Vagina (tissue), 2 donors: Measurements from ENCODE around the gene SCLT1. TPM values are rescaled to one million over a fixed set of nuclear protein-coding genes. Genes with fewer than 3 reads are reported as not detected.

Experiments used
- DNase-seq, 2 donors: peaks; one replicate each; pipeline ENCODE4 v3.0.0-alpha.2; 2017; ENCODE audit errors: extremely low spot score in 2 of 2
- H3K27ac ChIP-seq: fragments of 200-600 bp; sonication (generic); one replicate; pipeline ENCODE4 v1.5.1; 2019
- H3K27me3 ChIP-seq: fragments of 200-600 bp; sonication (generic); one replicate; pipeline ENCODE4 v1.5.1; 2019
- H3K36me3 ChIP-seq, 2 donors: fragments of 200-600 bp; sonication (generic); one replicate each; pipeline ENCODE4 v1.5.1; 2017 to 2019
- H3K4me1 ChIP-seq: fragments of 200-600 bp; sonication (generic); one replicate; pipeline ENCODE4 v1.5.1; 2019
- H3K4me3 ChIP-seq, 2 donors: fragments of 200-600 bp; sonication (generic); 1 replicate in 1 of 2; 2 replicates in 1 of 2; pipeline ENCODE4 v1.5.1; 2016 to 2019
- H3K9me3 ChIP-seq: fragments of 200-600 bp; sonication (generic); one replicate; pipeline ENCODE4 v1.5.1; 2019
- CTCF ChIP-seq, 3 experiments: fragments of 450-650 bp in 2 of 3; fragments of 200-600 bp in 1 of 3; sonication (generic) in 1 of 3; IDR thresholded peaks; one replicate each; pipeline ENCODE4 v1.5.1; 2017 to 2019; ENCODE audit warnings: antibody characterized with exemption in 3 of 3, mild to moderate bottlenecking in 2 of 3, moderate library complexity in 2 of 3
- POLR2A ChIP-seq, 2 donors: fragments of 450-650 bp; IDR thresholded peaks; one replicate each; pipeline ENCODE4 v1.6.1; 2017; ENCODE audit warnings: antibody characterized with exemption in 2 of 2, mild to moderate bottlenecking in 2 of 2, moderate library complexity in 2 of 2
- POLR2AphosphoS5 ChIP-seq, 2 donors: sonication (generic); formaldehyde crosslinking; IDR thresholded peaks; one replicate each; pipeline ENCODE4 v1.9.0; 2017; ENCODE audit warnings: antibody characterized with exemption in 2 of 2, mild to moderate bottlenecking in 2 of 2, low read depth in 1 of 2; ENCODE audit not compliant: insufficient read depth in 1 of 2
- intact Hi-C: fragments of 100-400 bp; cut with DNase I; formaldehyde crosslinking; loops from one replicate; pipeline ENCODE4 v1.15.1; 2023
- total RNA-seq: library from RNA; depleted of rRNA; stranded (reverse); fragments of >200 nt; gene quantifications from one replicate; pipeline ENCODE4 v1.2.3, GENCODE V29; 2016

SCLT1 gene
- total RNA-seq, 1 donor from 2014 or later, result 18.9 TPM

- H3K4me1 ChIP-seq, result no peaks in the 10 kb centered on the region
- H3K9me3 ChIP-seq, result no peaks in the 10 kb centered on the region
- H3K36me3 ChIP-seq, result no peaks in the 10 kb centered on the region
- H3K27me3 ChIP-seq, result no peaks in the 10 kb centered on the region
- H3K4me3 ChIP-seq, result no peak overlapping the region
- no peak for TF ChIP-seq POLR2A (IDR thresholded peaks at IDR 0.05)
- no peak for TF ChIP-seq CTCF (IDR thresholded peaks at IDR 0.05)
- no peak for TF ChIP-seq POLR2AphosphoS5 (IDR thresholded peaks at IDR 0.05; ENCODE audit: insufficient read depth in 1 of 2, low read depth in 1 of 2)
- no peak overlapping the region for H3K27ac ChIP-seq
- intact Hi-C loops, result no loop called here
- DNase-seq, result no peak
Observed at GRCh38 chr4:128916832-128917231, 176.5 kb downstream of the SCLT1 start.

GRCh38 chr4:128915544-128915943, 177.8 kb downstream of the SCLT1 start:
- no peak overlapping the region for H3K4me3 ChIP-seq
- DNase-seq, result no peak
- no peaks in the 10 kb centered on the region for H3K4me1 ChIP-seq
- no peaks in the 10 kb centered on the region for H3K27me3 ChIP-seq
- H3K9me3 ChIP-seq, result no peaks in the 10 kb centered on the region
- intact Hi-C loops, result no loop called here
- H3K27ac ChIP-seq, result no peak overlapping the region
- H3K36me3 ChIP-seq, result no peaks in the 10 kb centered on the region
- TF ChIP-seq POLR2A (IDR thresholded peaks at IDR 0.05), result no peak
- no peak for TF ChIP-seq POLR2AphosphoS5 (IDR thresholded peaks at IDR 0.05; ENCODE audit: insufficient read depth in 1 of 2, low read depth in 1 of 2)
- TF ChIP-seq CTCF (IDR thresholded peaks at IDR 0.05), result no peak

- no peaks in the 10 kb centered on the region for H3K36me3 ChIP-seq
- no peaks in the 10 kb centered on the region for H3K4me1 ChIP-seq
- H3K27ac ChIP-seq, result no peak overlapping the region
- H3K27me3 ChIP-seq, result no peaks in the 10 kb centered on the region
- DNase-seq, result no peak
- H3K4me3 ChIP-seq, result no peak overlapping the region
- no peaks in the 10 kb centered on the region for H3K9me3 ChIP-seq
- no peak for TF ChIP-seq CTCF (IDR thresholded peaks at IDR 0.05)
- no peak for TF ChIP-seq POLR2AphosphoS5 (IDR thresholded peaks at IDR 0.05; ENCODE audit: insufficient read depth in 1 of 2, low read depth in 1 of 2)
- TF ChIP-seq POLR2A (IDR thresholded peaks at IDR 0.05), result no peak
- intact Hi-C loops, result loop anchor here (2.0 kb wide), 1 partner anchor 78 kb away; no protein-coding TSS in a partner anchor
Observed at GRCh38 chr4:128913228-128913627, 180.1 kb downstream of the SCLT1 start.

GRCh38 chr4:128908735-128909134, 184.6 kb downstream of the SCLT1 start:
- Histone ChIP-seq H3K36me3 (no peaks in the 10 kb centered on the region), H3K9me3 (no peaks in the 10 kb centered on the region), H3K27ac (no peak overlapping the region), H3K4me3 (no peak overlapping the region), H3K4me1 (no peaks in the 10 kb centered on the region), H3K27me3 (no peaks in the 10 kb centered on the region)
- intact Hi-C loops, result no loop called here
- no peak for DNase-seq
- no peak for TF ChIP-seq POLR2AphosphoS5 (IDR thresholded peaks at IDR 0.05; ENCODE audit: insufficient read depth in 1 of 2, low read depth in 1 of 2)
- TF ChIP-seq CTCF (IDR thresholded peaks at IDR 0.05), result no peak
- no peak for TF ChIP-seq POLR2A (IDR thresholded peaks at IDR 0.05)

- no peak for TF ChIP-seq CTCF (IDR thresholded peaks at IDR 0.05)
- TF ChIP-seq POLR2A (IDR thresholded peaks at IDR 0.05), result no peak
- no peak for TF ChIP-seq POLR2AphosphoS5 (IDR thresholded peaks at IDR 0.05; ENCODE audit: insufficient read depth in 1 of 2, low read depth in 1 of 2)
- no peak for DNase-seq
Observed at GRCh38 chr4:128907981-128908380, 185.4 kb downstream of the SCLT1 start.

More at GRCh38 chr4:128907981-128908380, 185.4 kb downstream of the SCLT1 start:
- Histone ChIP-seq H3K27me3 (no peaks in the 10 kb centered on the region), H3K4me3 (no peak overlapping the region), H3K27ac (no peak overlapping the region), H3K9me3 (no peaks in the 10 kb centered on the region), H3K4me1 (no peaks in the 10 kb centered on the region), H3K36me3 (no peaks in the 10 kb centered on the region)
- intact Hi-C loops, result no loop called here
